HG02759 (cell line): Measurements from ENCODE around the gene FBXO42.

Experiments
- ATAC-seq: cut with Tn5 transposase; IDR thresholded peaks from one replicate; pipeline ENCODE4 v1.9.1; 2021; ENCODE audit warnings: mild to moderate bottlenecking, moderate library complexity; ENCODE audit not compliant: unreplicated experiment

The FBXO42 gene

GRCh38 chr1:16244650-16245285 lies 107.5 kb downstream of the FBXO42 start:
- no peak for ATAC-seq

DNA sequence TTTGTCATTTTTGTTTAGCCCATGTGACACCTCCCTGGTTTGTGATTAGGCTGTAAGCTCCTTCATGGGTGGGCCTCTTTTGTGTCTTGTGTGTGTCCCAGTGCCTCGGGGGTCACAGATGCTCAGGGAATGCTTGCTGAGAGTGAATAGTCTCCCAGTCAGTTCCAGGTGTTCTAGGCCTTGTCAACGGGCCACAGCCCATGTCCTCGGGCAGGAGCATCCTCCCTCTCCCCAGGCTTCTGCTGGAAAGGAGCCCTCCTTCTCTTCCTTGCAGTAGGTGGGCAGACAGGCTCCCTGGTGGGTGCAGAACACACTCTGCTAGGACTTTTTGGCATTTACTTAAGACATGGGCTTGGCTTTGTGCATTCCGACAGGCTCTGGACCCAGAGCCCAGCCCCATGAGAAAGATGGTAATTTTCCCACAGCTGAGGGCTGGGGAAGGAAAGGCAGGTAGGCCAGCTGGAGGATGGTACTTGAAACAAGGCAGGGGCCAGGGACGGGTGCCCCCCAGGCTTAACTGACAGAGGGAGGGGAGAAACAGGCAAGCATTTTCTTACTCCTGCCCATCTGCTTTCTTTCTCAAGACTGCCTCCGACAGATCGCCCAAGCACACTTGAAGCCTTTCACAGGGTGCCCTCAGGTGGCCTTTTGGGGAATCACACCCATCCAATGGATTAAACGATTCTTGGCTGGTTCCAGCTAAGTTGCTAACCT lies 108.2 kb downstream of the FBXO42 start:
- ATAC-seq = no peak

DNA sequence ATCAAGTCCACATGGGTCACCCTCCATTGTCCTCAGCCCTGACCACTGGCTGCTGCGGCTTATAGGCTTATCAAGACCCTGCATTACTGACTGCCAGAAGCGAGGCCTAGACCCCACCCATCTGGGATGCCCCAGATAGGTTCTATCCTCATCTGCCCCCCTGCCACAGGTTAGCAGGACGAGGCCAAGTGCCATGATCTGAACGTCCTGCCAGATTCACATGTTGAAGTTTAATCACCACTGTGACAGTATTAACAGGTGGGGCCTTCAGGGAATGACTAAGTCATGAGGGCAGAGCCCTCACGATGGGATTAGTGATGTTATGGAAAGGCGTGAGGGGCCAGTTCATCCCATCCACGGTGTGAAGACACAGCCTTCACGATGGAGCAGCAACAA lies 109.1 kb downstream of the FBXO42 start:
- ATAC-seq = no peak

- no peak for ATAC-seq
Measured at GRCh38 chr1:16242556-16243214, 109.6 kb downstream of the FBXO42 start.

DNA sequence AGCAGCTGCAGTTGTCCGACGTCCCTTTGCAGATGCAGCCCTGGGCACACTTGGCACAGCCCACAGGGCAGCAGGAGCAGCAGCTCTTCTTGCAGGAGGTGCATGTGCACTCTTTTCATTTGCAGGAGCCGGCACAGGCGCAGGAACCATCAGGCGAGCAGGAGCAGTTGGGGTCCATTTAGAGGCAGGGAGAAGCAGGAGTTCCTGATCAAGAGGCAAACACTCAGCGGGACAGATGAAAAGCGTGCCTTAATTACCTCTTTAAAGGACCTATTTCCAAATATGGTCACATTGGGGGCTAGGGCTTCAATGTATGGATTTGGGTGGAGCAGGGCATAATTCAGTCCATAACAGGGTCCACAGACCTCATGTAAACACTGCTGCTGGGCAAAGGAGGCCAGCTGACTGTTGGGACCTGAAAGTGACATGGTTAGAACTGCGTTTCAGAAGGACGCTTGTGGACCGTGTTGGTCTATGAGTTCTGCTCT lies 111.0 kb downstream of the FBXO42 start:
- no peak for ATAC-seq

GRCh38 chr1:16239972-16240491 lies 112.2 kb downstream of the FBXO42 start:
- no peak for ATAC-seq

- ATAC-seq = no peak
Measured at GRCh38 chr1:16237343-16237830, 114.9 kb downstream of the FBXO42 start.

GRCh38 chr1:16236511-16237342 lies 115.6 kb downstream of the FBXO42 start, which contains the start of gene CPLANE2:
TSS of gene CPLANE2 (minus strand) at chr1:16237183. CDS start at chr1:16236742, 441 bp downstream.
- peak; percentile 91 for ATAC-seq

- ATAC-seq = peak; percentile 52
Measured at GRCh38 chr1:16235944-16236510, 116.3 kb downstream of the FBXO42 start.

GRCh38 chr1:16235347-16235746 lies 116.9 kb downstream of the FBXO42 start:
- ATAC-seq = no peak

DNA sequence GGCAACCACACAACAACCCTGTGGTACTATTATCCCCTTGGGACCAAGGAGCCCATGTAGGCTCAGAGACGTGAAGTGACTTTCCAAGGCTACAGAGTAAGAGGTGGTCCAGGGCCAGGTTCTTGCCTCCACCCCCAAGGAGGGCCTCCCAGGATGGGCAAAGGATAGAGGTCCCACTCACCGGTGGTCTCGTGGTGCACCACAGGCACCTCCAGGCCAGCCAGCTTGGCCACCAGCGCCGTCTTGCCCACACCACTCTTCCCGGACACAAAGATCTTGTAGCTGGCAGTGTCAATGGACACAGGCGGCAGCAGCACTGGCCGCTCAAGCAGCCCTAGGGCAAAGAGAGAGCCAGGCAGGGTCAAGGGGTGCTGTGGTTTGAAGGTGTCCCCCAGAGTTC lies 118.8 kb downstream of the FBXO42 start:
- ATAC-seq = no peak

DNA sequence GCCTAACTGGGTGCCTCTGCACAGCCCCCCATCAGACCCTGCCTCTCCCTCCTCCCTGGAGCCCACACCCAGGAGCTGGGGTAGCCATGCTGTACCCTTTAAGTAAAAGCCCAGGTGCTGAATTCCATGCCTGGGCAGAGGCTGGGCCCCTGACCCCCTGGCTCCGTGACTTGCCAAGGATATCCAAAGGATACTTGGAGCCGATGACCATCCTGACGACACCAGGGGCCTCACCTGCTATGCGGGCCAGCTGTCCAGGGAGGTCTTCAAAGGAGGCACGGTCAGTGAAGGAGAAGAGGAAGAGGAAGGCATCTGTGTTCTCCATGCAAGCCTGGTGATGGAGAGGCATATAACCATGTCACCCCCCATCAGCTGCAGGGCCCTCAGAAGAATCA lies 120.0 kb downstream of the FBXO42 start:
- no peak for ATAC-seq

GRCh38 chr1:16231331-16232315 lies 120.7 kb downstream of the FBXO42 start:
- ATAC-seq = no peak

DNA sequence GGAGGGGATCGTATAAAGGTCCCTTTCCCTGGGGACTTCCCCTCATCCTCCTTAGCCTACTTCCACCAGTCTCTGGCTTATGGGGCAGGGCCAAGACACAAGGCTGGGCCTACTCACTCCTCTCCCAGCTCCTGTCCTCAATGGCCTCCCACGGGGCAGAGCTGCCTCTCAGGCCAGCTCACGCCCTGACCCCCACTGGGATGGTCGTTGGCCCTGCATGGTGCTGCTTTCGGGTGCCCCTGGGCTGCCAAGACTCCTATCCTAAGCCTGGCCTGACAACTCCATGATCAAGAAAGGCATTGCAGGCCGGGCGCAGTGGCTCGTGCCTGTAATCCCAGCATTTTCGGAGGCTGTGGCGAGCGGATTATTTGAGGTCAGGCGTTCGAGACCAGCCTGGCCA lies 121.5 kb downstream of the FBXO42 start:
- no peak for ATAC-seq

- no peak for ATAC-seq
Measured at GRCh38 chr1:16229976-16230740, 122.1 kb downstream of the FBXO42 start.

DNA sequence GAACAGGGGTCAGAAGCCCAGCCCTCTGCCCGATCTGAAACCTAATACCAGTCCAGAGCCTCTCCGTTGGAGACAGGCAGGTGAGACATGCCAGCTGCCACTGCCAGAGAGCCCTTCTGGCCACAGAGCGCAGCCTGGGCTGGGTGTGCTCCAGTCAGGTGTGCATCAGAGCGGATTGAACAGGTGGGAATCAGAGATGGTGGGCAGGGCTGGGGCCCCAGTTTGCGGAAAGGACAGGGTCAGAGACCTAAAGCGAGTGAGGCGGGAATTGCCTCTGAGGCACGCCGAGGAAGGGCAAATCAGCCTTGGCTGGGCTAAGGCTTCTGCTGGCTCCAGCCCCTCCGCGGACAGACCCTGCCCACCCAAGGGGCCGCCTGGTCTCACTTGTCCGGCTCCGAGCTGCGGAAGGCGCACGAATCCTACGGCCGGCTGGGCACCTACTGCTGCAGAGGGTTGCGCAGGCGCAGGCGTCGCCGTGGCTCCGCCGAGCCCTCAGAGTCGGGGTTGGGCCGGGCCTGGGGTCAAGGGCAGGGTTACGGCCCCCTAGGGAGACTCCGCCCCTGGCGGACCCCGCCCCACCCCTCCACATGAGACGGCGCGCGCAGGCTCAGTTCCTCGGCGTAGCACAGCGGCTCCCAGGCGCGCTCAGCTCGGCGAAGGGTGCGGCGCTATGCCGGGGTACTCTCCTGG lies 125.6 kb downstream of the FBXO42 start:
- ATAC-seq = no peak

GRCh38 chr1:16226129-16226489 lies 126.2 kb downstream of the FBXO42 start:
- ATAC-seq = no peak

GRCh38 chr1:16224472-16224871 lies 127.8 kb downstream of the FBXO42 start:
- no peak for ATAC-seq
